CD14-positive monocyte (primary cell): Measurements from ENCODE around the gene DOK5. TPM values are rescaled to one million over a fixed set of nuclear protein-coding genes. Genes with fewer than 3 reads are reported as not detected.

Source experiments
- DNase-seq, 3 donors: peaks; one replicate each; pipeline ENCODE4 v3.0.0-alpha.2; 2011 to 2022
- H2AFZ ChIP-seq: 2 replicates; pipeline ENCODE4 v1.6.0; 2012; ENCODE audit warnings: mild to moderate bottlenecking, low read depth, low read length, inconsistent platforms; ENCODE audit not compliant: insufficient read depth, poor library complexity, severe bottlenecking
- H3K27ac ChIP-seq, 2 donors: 1 replicate in 1 of 2; 2 replicates in 1 of 2; pipeline ENCODE4 v1.5.1; 2012 to 2013; ENCODE audit warnings: low read length in 2 of 2, control low read depth in 1 of 2, inconsistent platforms in 1 of 2, low read depth in 1 of 2, mild to moderate bottlenecking in 1 of 2
- H3K27me3 ChIP-seq, 2 donors: one replicate each; pipeline versions ENCODE4 v1.6.0 to v1.6.1; 2011 to 2013; ENCODE audit warnings: low read length in 2 of 2; ENCODE audit not compliant: control insufficient read depth in 2 of 2, insufficient read depth in 2 of 2
- H3K36me3 ChIP-seq, 2 donors: replicated peaks in 1 of 2; 1 replicate in 1 of 2; 2 replicates in 1 of 2; pipeline versions ENCODE4 v1.5.1 to v1.6.1; 2012 to 2013; ENCODE audit warnings: low read length in 2 of 2, control low read depth in 1 of 2, inconsistent platforms in 1 of 2, mild to moderate bottlenecking in 1 of 2; ENCODE audit not compliant: insufficient read depth in 2 of 2, control insufficient read depth in 1 of 2
- H3K4me1 ChIP-seq, 2 donors: 1 replicate in 1 of 2; 2 replicates in 1 of 2; pipeline versions ENCODE4 v1.5.1 to v1.6.1; 2012 to 2013; ENCODE audit warnings: low read length in 2 of 2, control low read depth in 1 of 2, inconsistent platforms in 1 of 2, mild to moderate bottlenecking in 1 of 2, moderate library complexity in 1 of 2; ENCODE audit not compliant: insufficient read depth in 2 of 2, control insufficient read depth in 1 of 2
- H3K4me2 ChIP-seq: replicated peaks from 2 replicates; pipeline ENCODE3; 2012; ENCODE audit warnings: low read length, moderate library complexity, mild to moderate bottlenecking; ENCODE audit not compliant: poor library complexity, severe bottlenecking; ENCODE audit errors: extremely low read depth
- H3K4me3 ChIP-seq, 3 experiments: fragments of 200-600 bp in 1 of 3; sonication (generic) in 1 of 3; replicated peaks in 1 of 3; 1 replicate in 2 of 3; 2 replicates in 1 of 3; pipeline ENCODE4 v1.5.1; 2011 to 2013; ENCODE audit warnings: low read length in 3 of 3, mild to moderate bottlenecking in 3 of 3, control low read depth in 2 of 3, low read depth in 2 of 3, inconsistent platforms in 1 of 3, moderate library complexity in 1 of 3
- H3K79me2 ChIP-seq: 2 replicates; pipeline ENCODE4 v1.6.0; 2012; ENCODE audit warnings: mild to moderate bottlenecking, control low read depth, inconsistent platforms, low read length, moderate library complexity; ENCODE audit not compliant: insufficient read depth
- H3K9ac ChIP-seq: 2 replicates; pipeline ENCODE4 v1.6.0; 2017; ENCODE audit warnings: low read length, mild to moderate bottlenecking; ENCODE audit not compliant: insufficient read depth, poor library complexity, severe bottlenecking
- H3K9me3 ChIP-seq, 2 donors: replicated peaks in 1 of 2; 1 replicate in 1 of 2; 2 replicates in 1 of 2; pipeline versions ENCODE4 v1.5.1 to v1.6.1; 2012 to 2013; ENCODE audit warnings: low read length in 2 of 2, control low read depth in 1 of 2; ENCODE audit not compliant: control insufficient read depth in 1 of 2, insufficient read depth in 1 of 2
- H4K20me1 ChIP-seq: 2 replicates; pipeline ENCODE4 v1.6.0; 2012; ENCODE audit warnings: mild to moderate bottlenecking, low read length, control low read depth, moderate library complexity; ENCODE audit not compliant: insufficient read depth
- H3K27ac Mint-ChIP-seq, 7 donors: one replicate each; pipeline ENCODE4 v1.8.0; 2020; ENCODE audit warnings: mild to moderate bottlenecking in 7 of 7, mixed read lengths in 7 of 7, moderate library complexity in 6 of 7, inconsistent platforms in 2 of 7
- H3K27me3 Mint-ChIP-seq, 3 donors: one replicate each; pipeline ENCODE4 v1.8.0; 2021 to 2022; ENCODE audit warnings: low read depth in 3 of 3, mild to moderate bottlenecking in 3 of 3, mixed read lengths in 3 of 3, moderate library complexity in 3 of 3, inconsistent platforms in 1 of 3
- H3K36me3 Mint-ChIP-seq, 2 donors: one replicate each; pipeline ENCODE4 v1.8.0; 2020; ENCODE audit warnings: mixed read lengths in 2 of 2, inconsistent platforms in 1 of 2, mild to moderate bottlenecking in 1 of 2
- H3K4me1 Mint-ChIP-seq: one replicate; pipeline ENCODE4 v1.8.0; 2020; ENCODE audit warnings: mild to moderate bottlenecking, mixed read lengths
- H3K4me3 Mint-ChIP-seq, 2 donors: one replicate each; pipeline ENCODE4 v1.8.0; 2020; ENCODE audit warnings: mild to moderate bottlenecking in 2 of 2, mixed read lengths in 2 of 2, moderate library complexity in 1 of 2
- H3K9me3 Mint-ChIP-seq, 7 donors: one replicate each; pipeline ENCODE4 v1.8.0; 2020 to 2022; ENCODE audit warnings: mixed read lengths in 7 of 7, mild to moderate bottlenecking in 6 of 7, moderate library complexity in 6 of 7, inconsistent platforms in 2 of 7
- WGBS: methylation state at CpG from one replicate; pipeline ENCODE4 v1.1.5; 2013; ENCODE audit warnings: missing lambda C conversion rate; ENCODE audit not compliant: insufficient coverage; 5-methylcytosine and 5-hydroxymethylcytosine counted together
- intact Hi-C, 2 donors: fragments of 100-400 bp; cut with micrococcal nuclease; formaldehyde crosslinking; loops; one replicate each; pipeline versions ENCODE4 v1.15.0 to v1.15.1; 2023
- polyA plus RNA-seq, 3 donors: library from polyadenylated mRNA; depleted of rRNA in 1 of 3; unstranded in 2 of 3; stranded (reverse) in 1 of 3; fragments of 300-500 nt in 2 of 3; fragments of >200 nt in 1 of 3; fragmentation: Illumina TruSeq in 2 of 3; gene quantifications; 1 replicate in 2 of 3; 2 replicates in 1 of 3; pipeline ENCODE4 v1.2.3, GENCODE V29; 2012 to 2021
- TF ChIP-seq, protein P1 (sequence below): fragments of 200-600 bp; IDR thresholded peaks from one replicate; pipeline ENCODE4 v1.8.0; 2022; ENCODE audit warnings: antibody characterized with exemption, mild to moderate bottlenecking

DOK5 gene
- polyA plus RNA-seq, 3 donors: not detected

DNA sequence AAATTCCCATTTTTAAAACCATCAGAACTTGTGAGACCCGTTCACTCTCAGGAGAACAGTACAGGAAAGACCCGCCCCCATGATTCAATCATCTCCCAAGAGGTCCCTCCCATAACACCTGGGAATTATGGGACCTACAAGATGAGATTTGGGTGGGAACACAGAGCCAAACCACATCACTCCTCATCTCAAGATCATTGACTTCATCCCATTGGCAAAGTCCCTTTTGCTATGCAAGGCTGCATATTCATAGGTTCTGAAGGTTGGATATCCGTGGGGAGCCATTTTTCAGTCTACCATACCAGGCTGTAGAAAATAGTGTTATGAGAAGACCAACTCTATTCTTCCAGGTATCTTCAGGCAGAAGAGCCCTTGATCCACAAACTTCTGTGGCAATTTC lies 219.1 kb downstream of the DOK5 start:
- Mint-ChIP-seq H3K4me1 (no peaks in the 10 kb centered on the region), H3K9me3 (no peaks in the 10 kb centered on the region), H3K27me3 (peaks cover 0 to 3% (median 0%) of the 10 kb centered on the region in 3 donors), H3K27ac (no peak overlapping the region), H3K36me3 (no peaks in the 10 kb centered on the region), H3K4me3 (no peak overlapping the region)
- WGBS: no CpG with 5 or more reads among the region's 3 CpGs
- Histone ChIP-seq H3K36me3 (no peaks in the 10 kb centered on the region), H2AFZ (no peak overlapping the region), H3K79me2 (no peaks in the 10 kb centered on the region), H4K20me1 (no peaks in the 10 kb centered on the region), H3K4me2 (no peak overlapping the region), H3K4me1 (no peaks in the 10 kb centered on the region), H3K9ac (no peak overlapping the region), H3K27me3 (no peaks in the 10 kb centered on the region), H3K27ac (no peak overlapping the region), H3K9me3 (no peaks in the 10 kb centered on the region), H3K4me3 (no peak overlapping the region)
- TF ChIP-seq, protein P1, sequence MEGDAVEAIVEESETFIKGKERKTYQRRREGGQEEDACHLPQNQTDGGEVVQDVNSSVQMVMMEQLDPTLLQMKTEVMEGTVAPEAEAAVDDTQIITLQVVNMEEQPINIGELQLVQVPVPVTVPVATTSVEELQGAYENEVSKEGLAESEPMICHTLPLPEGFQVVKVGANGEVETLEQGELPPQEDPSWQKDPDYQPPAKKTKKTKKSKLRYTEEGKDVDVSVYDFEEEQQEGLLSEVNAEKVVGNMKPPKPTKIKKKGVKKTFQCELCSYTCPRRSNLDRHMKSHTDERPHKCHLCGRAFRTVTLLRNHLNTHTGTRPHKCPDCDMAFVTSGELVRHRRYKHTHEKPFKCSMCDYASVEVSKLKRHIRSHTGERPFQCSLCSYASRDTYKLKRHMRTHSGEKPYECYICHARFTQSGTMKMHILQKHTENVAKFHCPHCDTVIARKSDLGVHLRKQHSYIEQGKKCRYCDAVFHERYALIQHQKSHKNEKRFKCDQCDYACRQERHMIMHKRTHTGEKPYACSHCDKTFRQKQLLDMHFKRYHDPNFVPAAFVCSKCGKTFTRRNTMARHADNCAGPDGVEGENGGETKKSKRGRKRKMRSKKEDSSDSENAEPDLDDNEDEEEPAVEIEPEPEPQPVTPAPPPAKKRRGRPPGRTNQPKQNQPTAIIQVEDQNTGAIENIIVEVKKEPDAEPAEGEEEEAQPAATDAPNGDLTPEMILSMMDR: no peak
- intact Hi-C loops: no loop called here
- no peak for DNase-seq

DNA sequence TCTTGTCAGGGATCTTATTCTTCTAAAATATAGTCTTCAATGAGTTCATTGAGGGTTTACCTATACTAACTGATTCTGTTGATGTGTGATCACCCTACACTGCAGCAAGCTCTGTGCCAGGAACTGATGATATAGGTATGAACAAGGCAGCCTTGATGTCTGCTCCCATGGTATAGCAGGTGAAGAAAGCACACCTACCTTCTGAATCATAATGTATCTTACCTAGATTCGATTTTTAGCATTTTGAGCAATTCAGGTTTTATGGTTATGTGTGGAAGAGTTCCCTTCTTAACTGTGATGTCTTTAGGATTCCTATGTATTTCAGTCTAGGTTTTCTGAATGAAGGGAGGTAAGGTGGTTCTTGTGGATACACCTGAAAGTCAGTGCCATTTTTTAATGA lies 223.0 kb downstream of the DOK5 start:
- Histone ChIP-seq H3K4me1 (no peaks in the 10 kb centered on the region), H4K20me1 (no peaks in the 10 kb centered on the region)
- H3K27me3 Mint-ChIP-seq: peaks cover 0 to 3% (median 0%) of the 10 kb centered on the region in 3 donors

More for the DNA sequence above, 223.0 kb downstream of the DOK5 start:
- intact Hi-C loops: no loop called here
- no peaks in the 10 kb centered on the region for H3K9me3 Mint-ChIP-seq
- TF ChIP-seq, protein P1: no peak
- no CpG with 5 or more reads among the region's 1 CpG for WGBS
- H3K36me3 Mint-ChIP-seq: no peaks in the 10 kb centered on the region
- no peak overlapping the region for H3K4me3 ChIP-seq
- H3K4me1 Mint-ChIP-seq: no peaks in the 10 kb centered on the region
- no peaks in the 10 kb centered on the region for H3K79me2 ChIP-seq
- no peak overlapping the region for H3K27ac ChIP-seq
- no peak overlapping the region for H3K4me3 Mint-ChIP-seq
- no peak overlapping the region for H3K9ac ChIP-seq
- H3K9me3 ChIP-seq: no peaks in the 10 kb centered on the region
- DNase-seq: no peak
- H3K4me2 ChIP-seq: no peak overlapping the region
- no peaks in the 10 kb centered on the region for H3K36me3 ChIP-seq
- H3K27ac Mint-ChIP-seq: no peak overlapping the region
- no peaks in the 10 kb centered on the region for H3K27me3 ChIP-seq
- H2AFZ ChIP-seq: no peak overlapping the region
